ENCODE results near the gene HIC1. TPM values are rescaled to one million over a fixed set of nuclear protein-coding genes. Genes with fewer than 3 reads are reported as not detected.

Gene HIC1
- total and polyA plus RNA-seq, 2 of the 4 experiments (the other 2 are of a cell fraction): 10.4 to 23.0 TPM

GRCh38 chr17:2101448-2102257 is 46.8 kb downstream of the HIC1 start:
- Histone ChIP-seq H3K4me3 (ENCODE audit: insufficient read depth, low read depth, low read length) (no peak overlapping the region), H3K36me3 (ENCODE audit: control insufficient read depth, insufficient read depth, low read length) (no peaks in the 10 kb centered on the region), H3K27me3 (ENCODE audit: control insufficient read depth, insufficient read depth, low read length) (no peaks in the 10 kb centered on the region), H4K20me1 (ENCODE audit: insufficient read depth, low read length) (no peaks in the 10 kb centered on the region), H3K4me1 (ENCODE audit: control insufficient read depth, insufficient read depth, low read length) (peaks cover 4% of the 10 kb centered on the region; the same call in 1 of the 2 replicates), H3K9ac (ENCODE audit: low read depth, low read length) (no peak overlapping the region), H3K4ac (ENCODE audit: low read depth, low read length) (peak overlapping the region; percentile 25; the same call in 1 of the 2 replicates), H2BK5ac (ENCODE audit: low read depth, low read length, poor library complexity, severe bottlenecking) (no peak overlapping the region), H3K4me2 (ENCODE audit: low read depth, low read length) (no peak overlapping the region), H2AK9ac (replicated peaks; ENCODE audit: low read depth, low read length, poor library complexity) (no peak overlapping the region), H3K79me1 (ENCODE audit: low read depth in 1 of 2, low read length in 2 of 2) (peaks cover 7 to 48% of the 10 kb centered on the region in 2 experiments; a peak in 3 of 4 replicates), H3K27ac (ENCODE audit: insufficient read depth, low read length) (no peak overlapping the region), H4K8ac (ENCODE audit: low read depth in 2 of 2, low read length in 2 of 2) (no peak overlapping the region; a peak in 1 of 4 replicates), H4K91ac (ENCODE audit: insufficient read depth, low read depth, low read length) (no peak overlapping the region), H2BK15ac (ENCODE audit: low read depth, low read length) (no peak overlapping the region), H2BK20ac (ENCODE audit: low read depth, low read length) (no peak overlapping the region), H3K14ac (replicated peaks; ENCODE audit: low read depth, low read length) (no peak overlapping the region), H3K9me3 (ENCODE audit: control insufficient read depth, insufficient read depth, low read length) (no peaks in the 10 kb centered on the region), H3K56ac (ENCODE audit: extremely low read depth, insufficient read depth, low read length) (no peak overlapping the region), H3K23ac (ENCODE audit: low read depth, low read length) (no peak overlapping the region), H3K9me1 (ENCODE audit: insufficient read depth, low read length) (peaks cover 13% of the 10 kb centered on the region), H3K18ac (ENCODE audit: low read depth, low read length) (no peak overlapping the region), H2AK5ac (ENCODE audit: low read depth, low read length) (peak overlapping the region; percentile 22; the same call in 1 of the 2 replicates), H4K5ac (ENCODE audit: low read depth, low read length) (no peak overlapping the region), H2BK120ac (ENCODE audit: low read depth, low read length) (no peak overlapping the region), H2AFZ (replicated peaks; ENCODE audit: low read length, poor library complexity) (no peak overlapping the region)
- ChIA-PET POLR2A (ENCODE audit: unreplicated experiment) (no interaction called here), CTCF (interaction anchor here (1.6 kb wide), 1 partner anchor 10 kb away, joined by 4 read pairs; no protein-coding TSS in a partner anchor)
- in situ Hi-C loops (cut with MboI; ENCODE audit: low sequenced_read_pairs) (no loop called here), dilution Hi-C loops (cut with HindIII; ENCODE audit: low sequenced_read_pairs, unreplicated experiment) (no loop called here), intact Hi-C loops (cut with micrococcal nuclease) (no loop called here)
- ATAC-seq (ENCODE audit: low read depth): no peak
- no peak for TF ChIP-seq RAD21 (IDR thresholded peaks at IDR 0.05; ENCODE audit: low read length)
- TF ChIP-seq MAFK (IDR thresholded peaks at IDR 0.05; ENCODE audit: low read depth, low read length): no peak
- DNase-seq: no peak
- BruUV-seq (replicated peaks): no TSS peak
- 86% methylated on average over 9 of the region's 15 CpGs; no CpG with 5 or more reads in 1 of the 2 experiments for WGBS, 2 experiments (ENCODE audit: extremely low coverage in 2 of 2, insufficient read length in 1 of 2)
